ENCODE measurements around the gene CUTA.

Gene CUTA

GRCh38 chr6:33391278-33391921 is 26.5 kb downstream of the CUTA start, which contains the start of gene KIFC1 (continued):
- peak; percentile 70; the same call in 1 of the 2 replicates for TF ChIP-seq ZNF580 (tag by site-specific recombination; IDR thresholded peaks at IDR 0.05)
- no peak for TF ChIP-seq IKZF3 (tag by site-specific recombination; IDR thresholded peaks at IDR 0.05)
- no peak for TF ChIP-seq ZNF174 (tag by site-specific recombination; IDR thresholded peaks at IDR 0.05)
- TF ChIP-seq, protein P1, sequence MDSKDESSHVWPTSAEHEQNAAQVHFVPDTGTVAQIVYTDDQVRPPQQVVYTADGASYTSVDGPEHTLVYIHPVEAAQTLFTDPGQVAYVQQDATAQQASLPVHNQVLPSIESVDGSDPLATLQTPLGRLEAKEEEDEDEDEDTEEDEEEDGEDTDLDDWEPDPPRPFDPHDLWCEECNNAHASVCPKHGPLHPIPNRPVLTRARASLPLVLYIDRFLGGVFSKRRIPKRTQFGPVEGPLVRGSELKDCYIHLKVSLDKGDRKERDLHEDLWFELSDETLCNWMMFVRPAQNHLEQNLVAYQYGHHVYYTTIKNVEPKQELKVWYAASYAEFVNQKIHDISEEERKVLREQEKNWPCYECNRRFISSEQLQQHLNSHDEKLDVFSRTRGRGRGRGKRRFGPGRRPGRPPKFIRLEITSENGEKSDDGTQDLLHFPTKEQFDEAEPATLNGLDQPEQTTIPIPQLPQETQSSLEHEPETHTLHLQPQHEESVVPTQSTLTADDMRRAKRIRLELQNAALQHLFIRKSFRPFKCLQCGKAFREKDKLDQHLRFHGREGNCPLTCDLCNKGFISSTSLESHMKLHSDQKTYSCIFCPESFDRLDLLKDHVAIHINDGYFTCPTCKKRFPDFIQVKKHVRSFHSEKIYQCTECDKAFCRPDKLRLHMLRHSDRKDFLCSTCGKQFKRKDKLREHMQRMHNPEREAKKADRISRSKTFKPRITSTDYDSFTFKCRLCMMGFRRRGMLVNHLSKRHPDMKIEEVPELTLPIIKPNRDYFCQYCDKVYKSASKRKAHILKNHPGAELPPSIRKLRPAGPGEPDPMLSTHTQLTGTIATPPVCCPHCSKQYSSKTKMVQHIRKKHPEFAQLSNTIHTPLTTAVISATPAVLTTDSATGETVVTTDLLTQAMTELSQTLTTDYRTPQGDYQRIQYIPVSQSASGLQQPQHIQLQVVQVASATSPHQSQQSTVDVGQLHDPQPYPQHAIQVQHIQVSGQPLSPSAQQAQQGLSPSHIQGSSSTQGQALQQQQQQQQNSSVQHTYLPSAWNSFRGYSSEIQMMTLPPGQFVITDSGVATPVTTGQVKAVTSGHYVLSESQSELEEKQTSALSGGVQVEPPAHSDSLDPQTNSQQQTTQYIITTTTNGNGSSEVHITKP (tag by site-specific recombination; IDR thresholded peaks at IDR 0.05), result peak; percentile 65; the same call in 1 of the 2 replicates
- no peak for TF ChIP-seq ZNF140 (tag by site-specific recombination; IDR thresholded peaks at IDR 0.05)
- TF ChIP-seq ZNF571 (tag by site-specific recombination; IDR thresholded peaks at IDR 0.05), result no peak
- TF ChIP-seq ZNF837 (tag by site-specific recombination; IDR thresholded peaks at IDR 0.05), result no peak
- TF ChIP-seq ZBTB44 (tag by site-specific recombination; IDR thresholded peaks at IDR 0.05), result 0 out of 2 replicates have a peak, but pooled peaks have one; percentile 12
- no peak for TF ChIP-seq ZNF112 (tag by site-specific recombination; IDR thresholded peaks at IDR 0.05)
- TF ChIP-seq ZNF354C (tag by site-specific recombination; IDR thresholded peaks at IDR 0.05; ENCODE audit: borderline replicate concordance, low read depth), result no peak
- no peak for TF ChIP-seq ZNF239 (tag by site-specific recombination; IDR thresholded peaks at IDR 0.05)
- peak; percentile 98 for TF ChIP-seq ZBTB21 (tag by site-specific recombination; IDR thresholded peaks at IDR 0.05)
- peak; percentile 90; the same call in 1 of the 2 replicates for TF ChIP-seq KLF7 (tag by site-specific recombination; IDR thresholded peaks at IDR 0.05; ENCODE audit: borderline replicate concordance)
- TF ChIP-seq KLF9 (tag by site-specific recombination; IDR thresholded peaks at IDR 0.05; ENCODE audit: low read depth), result peak; percentile 96
- TF ChIP-seq ZNF624 (tag by site-specific recombination; IDR thresholded peaks at IDR 0.05), result no peak
- no peak for TF ChIP-seq ZBTB10 (tag by site-specific recombination; IDR thresholded peaks at IDR 0.05)
- TF ChIP-seq ZNF157 (tag by site-specific recombination; IDR thresholded peaks at IDR 0.05), result no peak
- TF ChIP-seq ZNF202 (tag by site-specific recombination; IDR thresholded peaks at IDR 0.05; ENCODE audit: borderline replicate concordance), result no peak
- no peak for TF ChIP-seq ZSCAN16 (tag by site-specific recombination; IDR thresholded peaks at IDR 0.05)
- no peak for TF ChIP-seq INSM2 (tag by site-specific recombination; IDR thresholded peaks at IDR 0.05)
- TF ChIP-seq ZBTB20 (tag by site-specific recombination; IDR thresholded peaks at IDR 0.05), result no peak; the same call in 1 of the 2 replicates
- TF ChIP-seq ZNF518A (tag by site-specific recombination; conservative IDR thresholded peaks at IDR 0.05; ENCODE audit: low read depth), result no peak; the same call in 1 of the 2 replicates
- TF ChIP-seq ZFHX2 (tag by site-specific recombination; conservative IDR thresholded peaks at IDR 0.05), result peak; percentile 96

All from HEK293 (cell line).